OCI-LY7 (cell line): ENCODE measurements around the gene FAM13C.

Source experiments
- CTCF ChIP-seq: fragments of 200-600 bp; sonication (generic); conservative IDR thresholded peaks from 2 replicates; pipeline ENCODE4 v1.5.1; 2014; ENCODE audit warnings: mild to moderate bottlenecking, antibody characterized with exemption, low read length, moderate library complexity, mixed read lengths
- EZH2phosphoT487 ChIP-seq: fragments of 200-600 bp; sonication (generic); IDR thresholded peaks from 2 replicates; pipeline ENCODE4 v1.6.1; 2018; ENCODE audit warnings: low read depth, borderline replicate concordance, mild to moderate bottlenecking, mixed run types, antibody characterized with exemption, low read length, moderate library complexity, mixed read lengths

DNA sequence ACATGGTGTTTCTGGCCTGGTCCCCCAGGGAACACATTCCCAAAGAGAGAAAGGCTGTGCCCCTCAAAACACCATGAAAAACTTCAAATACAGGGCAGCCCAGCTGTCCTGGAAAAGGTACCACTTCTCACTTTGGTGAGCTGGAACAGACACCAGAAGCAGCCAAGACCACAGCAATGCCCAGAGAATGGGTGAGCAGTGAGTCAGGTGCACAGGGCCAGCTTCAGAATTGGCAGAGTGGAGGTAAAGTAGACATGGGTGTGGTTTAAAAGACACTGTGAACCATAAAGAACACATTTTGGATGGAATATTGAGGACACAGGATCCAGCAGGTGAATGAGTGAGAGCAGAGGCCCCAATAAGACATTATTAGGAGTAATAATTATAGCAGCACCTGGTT lies 51.3 kb downstream of the FAM13C start:
- TF ChIP-seq CTCF (no peak), EZH2phosphoT487 (no peak)
